Spleen (tissue), 7 donors: ENCODE results near the gene ARHGAP6.
"Not testable (repeated sequence)": the region's sequence is repeated elsewhere in the genome, so short reads cannot be mapped to it uniquely, and the experiment has no call there.

Experiments used
- POLR2A ChIP-seq, 3 donors: fragments of 450-650 bp; IDR thresholded peaks; one replicate each; pipeline ENCODE4 v1.5.1; 2017; ENCODE audit warnings: antibody characterized with exemption in 3 of 3, mild to moderate bottlenecking in 1 of 3
- POLR2AphosphoS5 ChIP-seq, 3 donors: sonication (generic); formaldehyde crosslinking; IDR thresholded peaks; one replicate each; pipeline ENCODE4 v1.5.1; 2017; ENCODE audit warnings: antibody characterized with exemption in 3 of 3
- TF ChIP-seq, protein P1 (sequence below), 11 experiments: fragments of 200-600 bp in 7 of 11; fragments of 450-650 bp in 4 of 11; sonication (generic) in 4 of 11; IDR thresholded peaks in 8 of 11; conservative IDR thresholded peaks in 3 of 11; 1 replicate in 7 of 11; 2 replicates in 4 of 11; pipeline versions ENCODE4 v1.4.0 to v1.8.0; 2016 to 2021; ENCODE audit warnings: antibody characterized with exemption in 11 of 11, inconsistent platforms in 4 of 11, mild to moderate bottlenecking in 1 of 11
- donor health status: DM: no; HTN: no; CAD: no; lungs with moderate emphysema.
- donor health status: DM: no; HTN: no; CAD: no.
- donor health status: DM: no; HTN: no; CAD: no.

- TF ChIP-seq, protein P1, sequence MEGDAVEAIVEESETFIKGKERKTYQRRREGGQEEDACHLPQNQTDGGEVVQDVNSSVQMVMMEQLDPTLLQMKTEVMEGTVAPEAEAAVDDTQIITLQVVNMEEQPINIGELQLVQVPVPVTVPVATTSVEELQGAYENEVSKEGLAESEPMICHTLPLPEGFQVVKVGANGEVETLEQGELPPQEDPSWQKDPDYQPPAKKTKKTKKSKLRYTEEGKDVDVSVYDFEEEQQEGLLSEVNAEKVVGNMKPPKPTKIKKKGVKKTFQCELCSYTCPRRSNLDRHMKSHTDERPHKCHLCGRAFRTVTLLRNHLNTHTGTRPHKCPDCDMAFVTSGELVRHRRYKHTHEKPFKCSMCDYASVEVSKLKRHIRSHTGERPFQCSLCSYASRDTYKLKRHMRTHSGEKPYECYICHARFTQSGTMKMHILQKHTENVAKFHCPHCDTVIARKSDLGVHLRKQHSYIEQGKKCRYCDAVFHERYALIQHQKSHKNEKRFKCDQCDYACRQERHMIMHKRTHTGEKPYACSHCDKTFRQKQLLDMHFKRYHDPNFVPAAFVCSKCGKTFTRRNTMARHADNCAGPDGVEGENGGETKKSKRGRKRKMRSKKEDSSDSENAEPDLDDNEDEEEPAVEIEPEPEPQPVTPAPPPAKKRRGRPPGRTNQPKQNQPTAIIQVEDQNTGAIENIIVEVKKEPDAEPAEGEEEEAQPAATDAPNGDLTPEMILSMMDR (IDR thresholded peaks at IDR 0.05 in 8 of 11, conservative IDR thresholded peaks at IDR 0.05 in 3 of 11) = not testable (repeated sequence)
- not testable (repeated sequence) for TF ChIP-seq POLR2AphosphoS5, POLR2A (IDR thresholded peaks at IDR 0.05)
These were observed 146.5 kb downstream of the ARHGAP6 start for GRCh38 chrX:11519234-11519633.
